Neutrophil (primary cell): ENCODE measurements around the gene TST.

ENCODE experiments used
- H3K27ac ChIP-seq: fragments of 200-600 bp; sonication (generic); 2 replicates; pipeline ENCODE4 v1.5.1; 2016; ENCODE audit warnings: mild to moderate bottlenecking, moderate library complexity
- H3K27me3 ChIP-seq: fragments of 200-600 bp; sonication (generic); 2 replicates; pipeline ENCODE4 v1.6.0; 2016; ENCODE audit warnings: mild to moderate bottlenecking
- H3K36me3 ChIP-seq: fragments of 200-600 bp; sonication (generic); 2 replicates; pipeline ENCODE4 v1.5.1; 2017
- H3K4me1 ChIP-seq, 2 experiments: fragments of 200-600 bp in 1 of 2; sonication (generic) in 1 of 2; 1 replicate in 1 of 2; 2 replicates in 1 of 2; pipeline versions ENCODE4 v1.5.1 to v1.6.1; 2013 to 2016; ENCODE audit warnings: low read depth in 1 of 2, low read length in 1 of 2, mild to moderate bottlenecking in 1 of 2, moderate library complexity in 1 of 2; ENCODE audit not compliant: control insufficient read depth in 1 of 2, insufficient read depth in 1 of 2
- H3K4me3 ChIP-seq, 2 experiments: fragments of 200-600 bp in 1 of 2; sonication (generic) in 1 of 2; 1 replicate in 1 of 2; 2 replicates in 1 of 2; pipeline ENCODE4 v1.5.1; 2013 to 2016; ENCODE audit warnings: low read depth in 1 of 2, low read length in 1 of 2, mild to moderate bottlenecking in 1 of 2, moderate library complexity in 1 of 2
- H3K9me3 ChIP-seq: fragments of 200-600 bp; sonication (generic); 2 replicates; pipeline ENCODE4 v1.5.1; 2016
- CTCF ChIP-seq: fragments of 200-600 bp; sonication (generic); IDR thresholded peaks from 2 replicates; pipeline ENCODE4 v1.5.1; 2016; ENCODE audit warnings: antibody characterized with exemption

Gene TST

GRCh38 chr22:37021041-37021440 is 1.8 kb upstream of the TST start:
- H3K9me3 ChIP-seq, result no peaks in the 10 kb centered on the region
- no peaks in the 10 kb centered on the region for H3K27me3 ChIP-seq
- H3K36me3 ChIP-seq, result peaks cover 32% of the 10 kb centered on the region
- peak overlapping the region; percentile 91 for H3K27ac ChIP-seq
- H3K4me1 ChIP-seq, result peaks cover 31 to 37% of the 10 kb centered on the region in 2 experiments
- H3K4me3 ChIP-seq, result no peak overlapping the region
- TF ChIP-seq CTCF, result no peak

GRCh38 chr22:37020192-37020479 is 889 bp upstream of the TST start:
- Histone ChIP-seq H3K36me3 (peaks cover 24% of the 10 kb centered on the region), H3K4me3 (peak overlapping the region; percentile 89 to 91), H3K4me1 (peaks cover 34 to 37% of the 10 kb centered on the region in 2 experiments), H3K9me3 (no peaks in the 10 kb centered on the region), H3K27me3 (no peaks in the 10 kb centered on the region), H3K27ac (peak overlapping the region; percentile 91)
- TF ChIP-seq CTCF, result no peak

- H3K27me3 ChIP-seq, result no peaks in the 10 kb centered on the region
- no peaks in the 10 kb centered on the region for H3K9me3 ChIP-seq
- TF ChIP-seq CTCF, result no peak
- H3K4me3 ChIP-seq, result peak overlapping the region; percentile 85 to 89
- peak overlapping the region; percentile 91 for H3K27ac ChIP-seq
- peaks cover 36 to 37% of the 10 kb centered on the region in 2 experiments for H3K4me1 ChIP-seq
- H3K36me3 ChIP-seq, result peaks cover 12% of the 10 kb centered on the region
Observed at GRCh38 chr22:37018815-37019308, 385 bp downstream of the TST start.

- Histone ChIP-seq H3K27ac (peak overlapping the region; percentile 91), H3K36me3 (peaks cover 12% of the 10 kb centered on the region), H3K4me1 (peaks cover 40 to 41% of the 10 kb centered on the region in 2 experiments), H3K4me3 (peak overlapping the region; percentile 85 to 89), H3K27me3 (no peaks in the 10 kb centered on the region), H3K9me3 (no peaks in the 10 kb centered on the region)
- TF ChIP-seq CTCF, result no peak
Observed at GRCh38 chr22:37018086-37018814, 997 bp downstream of the TST start.

GRCh38 chr22:37017356-37017755 is 1.9 kb downstream of the TST start:
- no peak overlapping the region for H3K4me3 ChIP-seq
- no peak for TF ChIP-seq CTCF
- H3K27me3 ChIP-seq, result no peaks in the 10 kb centered on the region
- peaks cover 12% of the 10 kb centered on the region for H3K36me3 ChIP-seq
- H3K4me1 ChIP-seq, result peaks cover 40 to 41% of the 10 kb centered on the region in 2 experiments
- H3K27ac ChIP-seq, result no peak overlapping the region
- no peaks in the 10 kb centered on the region for H3K9me3 ChIP-seq
